ENCODE measurements around the gene NSG1. TPM values are rescaled to one million over a fixed set of nuclear protein-coding genes. Genes with fewer than 3 reads are reported as not detected.
A peak's percentile ranks its signal among the peaks of the same experiment; 100 is the strongest.

NSG1 gene
- total RNA-seq, 3 donors from 2014 or later, result 0.48 to 7.3 (median 6.2) TPM

GRCh38 chr4:4457803-4458553 is 71.1 kb downstream of the NSG1 start:
- no peaks in the 10 kb centered on the region for H3K9me3 ChIP-seq
- no peaks in the 10 kb centered on the region for H3K27me3 ChIP-seq
- no peak for DNase-seq (ENCODE audit: low spot score in 2 of 2)
- TF ChIP-seq CTCF (IDR thresholded peaks at IDR 0.05), result no peak
- TF ChIP-seq POLR2A (IDR thresholded peaks at IDR 0.05), result no peak
- no peak for TF ChIP-seq POLR2AphosphoS5 (IDR thresholded peaks at IDR 0.05)
- H3K27ac ChIP-seq, result no peak overlapping the region
- intact Hi-C loops (cut with DNase I; ENCODE audit: low total_unique reads), result no loop called here
- H3K4me3 ChIP-seq, result no peak overlapping the region
- H3K36me3 ChIP-seq, result peaks cover 6% of the 10 kb centered on the region
- H3K4me1 ChIP-seq, result peaks cover 0 to 7% of the 10 kb centered on the region in 2 donors

- Histone ChIP-seq H3K27me3 (no peaks in the 10 kb centered on the region), H3K4me3 (no peak overlapping the region), H3K27ac (no peak overlapping the region), H3K9me3 (no peaks in the 10 kb centered on the region), H3K36me3 (peaks cover under 1% of the 10 kb centered on the region), H3K4me1 (peaks cover 0 to 7% of the 10 kb centered on the region in 2 donors)
- intact Hi-C loops (cut with DNase I; ENCODE audit: low total_unique reads), result no loop called here
- DNase-seq (ENCODE audit: low spot score in 2 of 2), result no peak
- TF ChIP-seq POLR2AphosphoS5 (IDR thresholded peaks at IDR 0.05) (no peak), CTCF (IDR thresholded peaks at IDR 0.05) (no peak), POLR2A (IDR thresholded peaks at IDR 0.05) (no peak)
Measured at GRCh38 chr4:4459181-4459580, 72.3 kb downstream of the NSG1 start.

GRCh38 chr4:4460759-4461158 is 73.9 kb downstream of the NSG1 start:
- peaks cover 0 to 7% of the 10 kb centered on the region in 2 donors for H3K4me1 ChIP-seq
- H3K9me3 ChIP-seq, result no peaks in the 10 kb centered on the region
- intact Hi-C loops (cut with DNase I; ENCODE audit: low total_unique reads), result no loop called here
- no peaks in the 10 kb centered on the region for H3K27me3 ChIP-seq
- no peak overlapping the region for H3K27ac ChIP-seq
- no peak for DNase-seq (ENCODE audit: low spot score in 2 of 2)
- no peak for TF ChIP-seq POLR2AphosphoS5 (IDR thresholded peaks at IDR 0.05)
- no peak for TF ChIP-seq CTCF (IDR thresholded peaks at IDR 0.05)
- no peak for TF ChIP-seq POLR2A (IDR thresholded peaks at IDR 0.05)
- H3K4me3 ChIP-seq, result no peak overlapping the region
- H3K36me3 ChIP-seq, result no peaks in the 10 kb centered on the region

- Histone ChIP-seq H3K4me1 (peaks cover 0 to 7% of the 10 kb centered on the region in 2 donors), H3K27me3 (no peaks in the 10 kb centered on the region), H3K9me3 (no peaks in the 10 kb centered on the region), H3K27ac (no peak overlapping the region), H3K4me3 (no peak overlapping the region), H3K36me3 (no peaks in the 10 kb centered on the region)
- DNase-seq (ENCODE audit: low spot score in 2 of 2), result no peak
- TF ChIP-seq CTCF (IDR thresholded peaks at IDR 0.05), result no peak
- no peak for TF ChIP-seq POLR2AphosphoS5 (IDR thresholded peaks at IDR 0.05)
- no peak for TF ChIP-seq POLR2A (IDR thresholded peaks at IDR 0.05)
- intact Hi-C loops (cut with DNase I; ENCODE audit: low total_unique reads), result no loop called here
Measured at GRCh38 chr4:4461178-4461577, 74.3 kb downstream of the NSG1 start.

- H3K36me3 ChIP-seq, result no peaks in the 10 kb centered on the region
- no peaks in the 10 kb centered on the region for H3K27me3 ChIP-seq
- intact Hi-C loops (cut with DNase I; ENCODE audit: low total_unique reads), result no loop called here
- H3K27ac ChIP-seq, result no peak overlapping the region
- no peaks in the 10 kb centered on the region for H3K9me3 ChIP-seq
- TF ChIP-seq POLR2AphosphoS5 (IDR thresholded peaks at IDR 0.05), result no peak
- DNase-seq (ENCODE audit: low spot score in 2 of 2), result peak in 1 of 2 donors; percentile 19
- H3K4me1 ChIP-seq, result peaks cover 0 to 7% of the 10 kb centered on the region in 2 donors
- H3K4me3 ChIP-seq, result no peak overlapping the region
Measured at GRCh38 chr4:4461850-4462249, 74.9 kb downstream of the NSG1 start.
